ENCODE data around the gene TMEM53. TPM values are rescaled to one million over a fixed set of nuclear protein-coding genes. Genes with fewer than 3 reads are reported as not detected.

The TMEM53 gene
- total RNA-seq, 1 donor from 2014 or later = 12.5 TPM

- DNase-seq (ENCODE audit: low spot score) (no peak), ATAC-seq (no peak)
- intact Hi-C loops (cut with DNase I) = no loop called here
These were observed 36.4 kb downstream of the TMEM53 start for GRCh38 chr1:44637702-44638411.

GRCh38 chr1:44636688-44637598, 37.3 kb downstream of the TMEM53 start:
- ATAC-seq = no peak
- DNase-seq (ENCODE audit: low spot score) = no peak
- intact Hi-C loops (cut with DNase I) = no loop called here

DNA sequence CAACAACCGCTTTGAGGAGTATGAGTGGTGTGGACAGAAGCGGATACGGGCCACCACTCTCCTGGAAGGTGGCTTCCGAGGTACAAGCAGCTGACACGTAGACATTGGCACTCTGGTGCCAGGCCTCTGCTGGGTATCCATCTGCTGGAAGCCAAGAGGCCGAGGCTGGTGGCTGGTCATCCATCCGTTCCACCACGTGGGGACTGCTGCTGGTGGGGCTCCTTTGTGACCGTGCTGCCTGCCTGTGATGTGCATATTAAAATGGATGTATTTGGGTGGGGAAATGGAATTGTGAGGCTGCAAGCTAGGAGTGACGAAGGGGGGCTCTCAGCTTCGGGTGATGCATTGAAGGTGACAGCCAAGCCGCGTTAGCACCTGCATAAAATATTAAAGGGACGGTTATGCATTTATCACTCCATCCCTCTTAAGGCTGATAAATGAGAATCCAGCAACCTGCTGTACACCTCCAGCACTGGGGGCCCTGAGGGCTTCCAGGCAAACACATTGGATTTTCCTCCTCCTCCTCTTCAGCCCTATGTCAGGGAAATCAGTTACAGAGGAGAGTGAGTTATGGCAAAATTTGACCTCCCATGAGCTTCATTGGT, 38.1 kb downstream of the TMEM53 start:
- DNase-seq (ENCODE audit: low spot score) (no peak), ATAC-seq (no peak)
- intact Hi-C loops (cut with DNase I) = no loop called here

GRCh38 chr1:44635439-44635838, 38.8 kb downstream of the TMEM53 start:
- intact Hi-C loops (cut with DNase I) = no loop called here
- no peak for DNase-seq (ENCODE audit: low spot score)
- no peak for ATAC-seq

- DNase-seq (ENCODE audit: low spot score) = no peak
- ATAC-seq = no peak
- intact Hi-C loops (cut with DNase I) = no loop called here
These were observed 39.6 kb downstream of the TMEM53 start for GRCh38 chr1:44634606-44635189.

- intact Hi-C loops (cut with DNase I) = no loop called here
- ATAC-seq (peak; percentile 19), DNase-seq (ENCODE audit: low spot score) (no peak)
These were observed 41.7 kb downstream of the TMEM53 start for GRCh38 chr1:44632598-44632997.

- peak; percentile 90 for ATAC-seq
- peak; percentile 95 for DNase-seq (ENCODE audit: low spot score)
- intact Hi-C loops (cut with DNase I) = no loop called here
These were observed 42.4 kb downstream of the TMEM53 start for GRCh38 chr1:44631647-44632539.

- no peak for DNase-seq (ENCODE audit: low spot score)
- no peak for ATAC-seq
- intact Hi-C loops (cut with DNase I) = no loop called here
These were observed 43.0 kb downstream of the TMEM53 start for GRCh38 chr1:44631333-44631646.

DNA sequence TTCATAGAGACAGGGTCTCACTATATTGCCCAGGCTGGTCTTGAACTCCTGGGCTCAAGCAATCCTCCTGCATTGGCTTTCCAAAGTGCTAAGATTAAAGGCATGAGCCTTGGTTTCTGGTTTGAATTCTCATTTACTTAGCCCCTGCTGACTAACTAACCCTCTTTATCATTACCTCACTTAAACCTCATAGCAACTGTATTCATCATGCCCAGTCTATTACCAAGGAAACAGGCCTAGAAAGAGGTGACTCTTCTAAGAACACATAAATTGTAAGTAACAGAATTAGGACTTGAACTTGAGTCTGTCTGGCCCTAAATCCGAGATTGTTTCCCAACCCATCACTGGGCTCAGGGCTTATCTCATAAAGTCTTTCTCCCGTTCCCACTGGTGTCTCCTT, 44.2 kb downstream of the TMEM53 start:
- DNase-seq (ENCODE audit: low spot score) (no peak), ATAC-seq (no peak)
- intact Hi-C loops (cut with DNase I) = no loop called here

- no peak for DNase-seq (ENCODE audit: low spot score)
- intact Hi-C loops (cut with DNase I) = no loop called here
- no peak for ATAC-seq
These were observed 45.1 kb downstream of the TMEM53 start for GRCh38 chr1:44628962-44629756.

DNA sequence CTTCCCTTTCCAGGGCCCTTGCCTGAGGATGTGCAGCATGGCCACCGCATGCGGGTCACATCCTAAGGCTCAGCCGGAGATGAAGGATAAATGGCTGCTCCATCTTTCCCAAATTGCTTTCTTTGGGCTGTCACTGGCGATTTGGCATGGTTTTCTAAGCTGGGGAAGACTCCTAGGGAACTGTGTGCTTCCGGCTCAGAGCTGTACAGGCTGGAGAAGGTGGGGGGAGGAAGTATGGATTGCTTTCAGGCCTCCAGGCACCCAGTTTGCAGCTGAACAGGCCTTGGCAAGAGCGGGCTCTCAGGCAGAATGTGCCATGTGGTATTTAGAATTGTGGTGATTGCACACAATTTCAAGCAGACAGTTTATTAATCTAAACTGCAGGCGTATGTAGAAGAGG, 48.9 kb downstream of the TMEM53 start:
- ATAC-seq = no peak
- intact Hi-C loops (cut with DNase I) = no loop called here
- DNase-seq (ENCODE audit: low spot score) = no peak

DNA sequence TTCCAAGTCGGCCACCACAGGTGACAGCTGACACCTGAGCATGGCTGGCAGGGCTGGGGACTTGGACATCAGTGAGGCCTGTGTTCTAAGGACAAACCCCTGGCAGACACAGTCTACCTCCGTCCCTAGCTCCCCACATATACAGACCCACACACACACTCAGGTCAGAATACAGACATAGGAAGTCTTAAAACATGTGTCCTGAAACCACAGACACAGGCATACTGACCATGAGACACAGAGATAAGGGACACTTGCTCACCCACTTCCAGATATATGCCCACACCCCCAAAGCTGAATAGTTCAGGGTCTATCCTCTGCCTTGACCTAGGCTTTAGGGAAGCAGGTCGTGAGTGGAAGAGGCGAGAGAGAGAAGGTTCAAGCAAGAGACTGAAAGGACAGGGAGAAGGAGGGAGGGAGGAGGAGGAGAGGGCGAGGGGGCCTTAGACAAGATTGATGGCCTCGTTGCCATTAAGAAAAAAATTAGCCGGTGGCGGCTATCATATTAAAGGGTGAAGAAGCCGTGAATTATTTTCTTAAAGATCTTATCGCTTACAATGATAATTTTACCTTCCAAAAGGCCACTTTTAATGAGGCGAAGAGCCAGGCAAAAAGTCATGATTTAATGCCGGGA, 49.9 kb downstream of the TMEM53 start:
- no peak for ATAC-seq
- DNase-seq (ENCODE audit: low spot score) = no peak
- intact Hi-C loops (cut with DNase I) = no loop called here

DNA sequence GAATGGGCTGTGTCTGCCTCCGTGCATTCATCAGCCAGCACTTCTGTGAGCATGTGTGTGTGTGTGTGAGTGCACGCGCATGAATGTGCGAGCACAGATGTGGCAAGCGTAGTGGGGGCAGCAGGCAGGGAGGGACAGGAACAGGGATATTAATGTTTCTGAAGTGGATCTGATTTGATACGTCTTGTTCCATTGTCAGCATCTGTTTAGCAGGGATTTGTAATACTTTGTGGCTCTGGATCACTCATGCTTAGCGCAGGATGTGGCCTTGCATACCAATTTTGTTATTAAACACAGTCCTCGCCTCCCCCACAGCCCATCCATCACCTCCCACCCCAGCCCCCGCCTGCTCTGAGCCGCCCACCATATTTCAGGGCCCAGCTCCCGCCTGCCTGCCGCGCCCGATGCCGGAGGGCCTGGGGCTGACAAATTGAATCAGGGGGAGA, 52.4 kb downstream of the TMEM53 start:
- ATAC-seq (no peak), DNase-seq (ENCODE audit: low spot score) (no peak)
- intact Hi-C loops (cut with DNase I) = no loop called here

DNA sequence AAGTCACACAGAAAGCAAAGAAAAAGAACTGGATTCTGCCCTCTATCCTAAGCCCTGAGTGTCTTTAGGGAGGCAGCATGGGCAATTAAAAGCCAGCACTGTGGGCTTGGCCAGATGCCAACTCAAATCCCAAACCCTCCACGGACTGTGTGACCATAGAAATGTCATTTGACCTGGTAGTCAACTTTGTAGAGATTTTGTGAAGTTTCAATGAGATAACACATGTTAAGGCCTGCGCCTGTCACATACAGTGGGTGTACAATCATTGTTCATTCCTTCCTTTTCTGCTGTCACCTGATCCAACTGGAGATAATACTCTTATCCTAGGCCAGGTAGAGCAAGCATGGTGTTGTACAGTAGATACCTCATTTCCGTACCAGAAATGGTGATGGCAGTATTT, 54.2 kb downstream of the TMEM53 start:
- ATAC-seq = no peak
- DNase-seq (ENCODE audit: low spot score) = no peak
- intact Hi-C loops (cut with DNase I) = no loop called here

- intact Hi-C loops (cut with DNase I) = no loop called here
- ATAC-seq (no peak), DNase-seq (ENCODE audit: low spot score) (no peak)
These were observed 54.9 kb downstream of the TMEM53 start for GRCh38 chr1:44619261-44619900.

DNA sequence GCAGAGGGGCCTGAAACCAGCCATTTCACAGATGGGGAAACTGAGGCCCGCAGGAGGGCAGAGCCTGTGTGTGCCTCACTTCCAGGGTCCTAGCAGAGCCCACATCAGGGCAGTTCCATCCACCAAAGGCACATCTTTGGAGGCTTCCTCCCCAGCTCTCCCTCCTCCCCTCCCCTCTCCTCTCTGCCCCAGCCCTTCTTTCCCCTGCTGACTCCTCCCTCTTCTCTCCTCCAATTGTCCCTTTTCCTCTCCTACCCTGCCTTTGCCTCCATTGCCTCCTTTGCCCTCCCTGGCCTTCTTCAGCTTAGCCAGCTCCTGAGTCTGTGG, 56.6 kb downstream of the TMEM53 start:
- DNase-seq (ENCODE audit: low spot score) (no peak), ATAC-seq (no peak)
- intact Hi-C loops (cut with DNase I) = no loop called here

GRCh38 chr1:44616991-44617702, 57.1 kb downstream of the TMEM53 start:
- intact Hi-C loops (cut with DNase I) = no loop called here
- ATAC-seq (peak; percentile 48), DNase-seq (ENCODE audit: low spot score) (no peak)
